HEK293 (cell line): ENCODE measurements around the gene CACNA2D1.

ENCODE experiments used
- CTCF ChIA-PET: fragments of 350-600 bp; formaldehyde crosslinking; extraction: SDS; loops from one replicate; lab custom pipeline; 2021; ENCODE audit warnings: antibody characterized with exemption; lab: Yijun Ruan, JAX
- POLR2A ChIA-PET: fragments of 300-600 bp; formaldehyde crosslinking; extraction: SDS; loops from one replicate; lab custom pipeline; 2020; ENCODE audit warnings: antibody characterized with exemption, inconsistent platforms; lab: Yijun Ruan, JAX
- H3K27ac ChIP-seq: fragments of 200-500 bp; sonication (Bioruptor generic); 2 replicates; pipeline ENCODE4 v1.5.1; 2014; ENCODE audit warnings: low read depth, low read length, control low read depth, inconsistent platforms; ENCODE audit errors: extremely low read depth
- H3K36me3 ChIP-seq, 2 experiments: fragments of 200-500 bp in 1 of 2; sonication (Bioruptor generic) in 1 of 2; 1 replicate in 1 of 2; 2 replicates in 1 of 2; pipeline ENCODE4 v1.5.1; 2014 to 2017; ENCODE audit warnings: inconsistent platforms in 2 of 2, low read length in 2 of 2; ENCODE audit not compliant: control insufficient read depth in 2 of 2, insufficient read depth in 1 of 2
- H3K4me1 ChIP-seq: fragments of 200-500 bp; sonication (Bioruptor generic); 2 replicates; pipeline ENCODE4 v1.5.1; 2014; ENCODE audit warnings: mild to moderate bottlenecking, low read length, inconsistent platforms; ENCODE audit not compliant: control insufficient read depth, insufficient read depth
- H3K4me3 ChIP-seq: 2 replicates; pipeline ENCODE4 v1.5.1; 2011; ENCODE audit warnings: low read depth, mild to moderate bottlenecking, control low read depth, low read length, moderate library complexity
- H3K9me3 ChIP-seq: fragments of 200-500 bp; sonication (Bioruptor generic); 2 replicates; pipeline ENCODE4 v1.5.1; 2014; ENCODE audit warnings: low read depth, low read length, inconsistent platforms; ENCODE audit not compliant: control insufficient read depth, insufficient read depth
- BCL11A ChIP-seq: fragments of 450-650 bp; formaldehyde crosslinking; IDR thresholded peaks from 2 replicates; pipeline ENCODE4 v1.5.1; 2016; ENCODE audit warnings: low read depth, missing biosample characterization, missing genetic modification characterization
- SETDB1 ChIP-seq: IDR thresholded peaks from one replicate; pipeline ENCODE4 v1.6.1; 2017; ENCODE audit warnings: mild to moderate bottlenecking, low read length, moderate library complexity, mixed read lengths; ENCODE audit not compliant: insufficient read length
- SP2 ChIP-seq: fragments of 450-650 bp; formaldehyde crosslinking; IDR thresholded peaks from 2 replicates; pipeline ENCODE4 v1.5.1; 2016; ENCODE audit warnings: missing biosample characterization, missing genetic modification characterization
- WT1 ChIP-seq: fragments of 450-650 bp; formaldehyde crosslinking; IDR thresholded peaks from 2 replicates; pipeline ENCODE4 v1.5.1; 2016; ENCODE audit warnings: missing biosample characterization, missing genetic modification characterization
- ZBTB44 ChIP-seq: fragments of 450-650 bp; IDR thresholded peaks from 2 replicates; pipeline ENCODE4 v1.5.1; 2018; ENCODE audit warnings: missing biosample characterization, mild to moderate bottlenecking, missing genetic modification characterization
- ZBTB6 ChIP-seq: fragments of 450-650 bp; formaldehyde crosslinking; IDR thresholded peaks from 2 replicates; pipeline ENCODE4 v1.5.1; 2017; ENCODE audit warnings: missing biosample characterization, missing genetic modification characterization
- ZEB2 ChIP-seq: fragments of 450-650 bp; formaldehyde crosslinking; IDR thresholded peaks from 2 replicates; pipeline ENCODE4 v1.5.1; 2016; ENCODE audit warnings: missing biosample characterization, missing genetic modification characterization
- ZFP3 ChIP-seq: fragments of 450-650 bp; formaldehyde crosslinking; IDR thresholded peaks from 2 replicates; pipeline ENCODE4 v1.5.1; 2016; ENCODE audit warnings: low read depth, missing biosample characterization, missing genetic modification characterization
- ZFP41 ChIP-seq: fragments of 450-650 bp; formaldehyde crosslinking; IDR thresholded peaks from 2 replicates; pipeline ENCODE4 v1.5.1; 2016; ENCODE audit warnings: missing biosample characterization, missing genetic modification characterization, borderline replicate concordance
- ZFP69B ChIP-seq: fragments of 450-650 bp; formaldehyde crosslinking; IDR thresholded peaks from 2 replicates; pipeline ENCODE4 v1.5.1; 2016; ENCODE audit warnings: missing biosample characterization, missing genetic modification characterization
- ZNF112 ChIP-seq: fragments of 450-650 bp; formaldehyde crosslinking; IDR thresholded peaks from 2 replicates; pipeline ENCODE4 v1.5.0; 2017; ENCODE audit warnings: missing biosample characterization, missing genetic modification characterization
- ZNF169 ChIP-seq: fragments of 450-650 bp; formaldehyde crosslinking; IDR thresholded peaks from 2 replicates; pipeline ENCODE4 v1.5.1; 2016; ENCODE audit warnings: missing biosample characterization, missing genetic modification characterization
- ZNF335 ChIP-seq: fragments of 450-650 bp; formaldehyde crosslinking; conservative IDR thresholded peaks from 2 replicates; pipeline ENCODE4 v1.5.1; 2016; ENCODE audit warnings: missing biosample characterization, missing genetic modification characterization
- ZNF366 ChIP-seq: fragments of 450-650 bp; formaldehyde crosslinking; conservative IDR thresholded peaks from 2 replicates; pipeline ENCODE4 v1.5.1; 2016; ENCODE audit warnings: missing biosample characterization, missing genetic modification characterization
- ZNF488 ChIP-seq: fragments of 450-650 bp; formaldehyde crosslinking; IDR thresholded peaks from 2 replicates; pipeline ENCODE4 v1.5.1; 2016; ENCODE audit warnings: missing biosample characterization, missing genetic modification characterization
- ZNF530 ChIP-seq: fragments of 450-650 bp; formaldehyde crosslinking; IDR thresholded peaks from 2 replicates; pipeline ENCODE4 v1.5.1; 2016; ENCODE audit warnings: low read depth, missing biosample characterization, missing genetic modification characterization
- ZNF596 ChIP-seq: fragments of 450-650 bp; IDR thresholded peaks from 2 replicates; pipeline ENCODE4 v1.5.0; 2018; ENCODE audit warnings: missing biosample characterization, mild to moderate bottlenecking, missing genetic modification characterization, moderate library complexity
- ZNF707 ChIP-seq: fragments of 450-650 bp; formaldehyde crosslinking; IDR thresholded peaks from 2 replicates; pipeline ENCODE4 v1.5.1; 2016; ENCODE audit warnings: missing biosample characterization, missing genetic modification characterization
- ZSCAN18 ChIP-seq: fragments of 450-650 bp; formaldehyde crosslinking; IDR thresholded peaks from 2 replicates; pipeline ENCODE4 v1.5.1; 2016; ENCODE audit warnings: missing biosample characterization, missing genetic modification characterization
- TF ChIP-seq, protein P1 (sequence below): fragments of 450-650 bp; formaldehyde crosslinking; IDR thresholded peaks from 2 replicates; pipeline ENCODE4 v1.5.0; 2017; ENCODE audit warnings: missing biosample characterization, missing genetic modification characterization, borderline replicate concordance

CACNA2D1 gene

DNA sequence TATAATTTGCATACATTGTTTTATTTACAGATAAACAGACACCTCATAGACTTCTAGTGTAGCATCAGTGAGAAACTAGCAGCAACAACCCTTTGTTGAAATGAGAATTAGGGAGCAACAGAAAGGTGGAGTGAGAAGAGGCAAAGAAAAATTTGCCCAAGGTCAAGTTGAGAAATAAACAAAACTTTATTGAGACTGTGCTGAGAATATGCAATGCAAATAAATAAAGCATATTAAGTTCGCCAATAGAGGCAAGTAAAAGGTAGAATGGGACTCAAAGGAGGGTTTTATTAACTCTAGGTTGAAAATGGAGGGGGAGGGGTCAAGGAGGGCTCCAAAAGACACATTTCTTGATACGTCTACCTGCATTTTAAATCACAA, 49.7 kb downstream of the CACNA2D1 start:
- ChIA-PET CTCF (no interaction called here), POLR2A (no interaction called here)
- H3K4me3 ChIP-seq, result no peak overlapping the region
- H3K27ac ChIP-seq, result no peak overlapping the region
- H3K9me3 ChIP-seq, result no peaks in the 10 kb centered on the region
- peaks cover 0 to 3% of the 10 kb centered on the region in 2 experiments; a peak in 1 of 3 replicates for H3K36me3 ChIP-seq
- H3K4me1 ChIP-seq, result peaks cover 9% of the 10 kb centered on the region
- TF ChIP-seq ZNF530 (tag by site-specific recombination), result no peak
- TF ChIP-seq ZNF488 (tag by site-specific recombination), result no peak
- TF ChIP-seq, protein P1, sequence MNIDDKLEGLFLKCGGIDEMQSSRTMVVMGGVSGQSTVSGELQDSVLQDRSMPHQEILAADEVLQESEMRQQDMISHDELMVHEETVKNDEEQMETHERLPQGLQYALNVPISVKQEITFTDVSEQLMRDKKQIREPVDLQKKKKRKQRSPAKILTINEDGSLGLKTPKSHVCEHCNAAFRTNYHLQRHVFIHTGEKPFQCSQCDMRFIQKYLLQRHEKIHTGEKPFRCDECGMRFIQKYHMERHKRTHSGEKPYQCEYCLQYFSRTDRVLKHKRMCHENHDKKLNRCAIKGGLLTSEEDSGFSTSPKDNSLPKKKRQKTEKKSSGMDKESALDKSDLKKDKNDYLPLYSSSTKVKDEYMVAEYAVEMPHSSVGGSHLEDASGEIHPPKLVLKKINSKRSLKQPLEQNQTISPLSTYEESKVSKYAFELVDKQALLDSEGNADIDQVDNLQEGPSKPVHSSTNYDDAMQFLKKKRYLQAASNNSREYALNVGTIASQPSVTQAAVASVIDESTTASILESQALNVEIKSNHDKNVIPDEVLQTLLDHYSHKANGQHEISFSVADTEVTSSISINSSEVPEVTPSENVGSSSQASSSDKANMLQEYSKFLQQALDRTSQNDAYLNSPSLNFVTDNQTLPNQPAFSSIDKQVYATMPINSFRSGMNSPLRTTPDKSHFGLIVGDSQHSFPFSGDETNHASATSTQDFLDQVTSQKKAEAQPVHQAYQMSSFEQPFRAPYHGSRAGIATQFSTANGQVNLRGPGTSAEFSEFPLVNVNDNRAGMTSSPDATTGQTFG (tag by site-specific recombination), result no peak
- no peak for TF ChIP-seq WT1 (tag by site-specific recombination)
- TF ChIP-seq ZFP69B (tag by site-specific recombination), result no peak
- TF ChIP-seq ZBTB44 (tag by site-specific recombination), result no peak
- no peak for TF ChIP-seq ZNF596
- TF ChIP-seq ZSCAN18, result no peak
- TF ChIP-seq ZFP3 (tag by site-specific recombination), result no peak
- TF ChIP-seq ZFP41 (tag by site-specific recombination), result no peak
- TF ChIP-seq ZBTB6 (tag by site-specific recombination), result no peak
- no peak for TF ChIP-seq SP2 (tag by site-specific recombination)
- no peak for TF ChIP-seq ZEB2 (tag by site-specific recombination)
- no peak for TF ChIP-seq ZNF112
- TF ChIP-seq SETDB1, result no peak
- no peak for TF ChIP-seq BCL11A (tag by site-specific recombination)
- no peak for TF ChIP-seq ZNF169 (tag by site-specific recombination)
- TF ChIP-seq ZNF707 (tag by site-specific recombination), result no peak
- no peak for TF ChIP-seq ZNF366 (tag by site-specific recombination)
- no peak for TF ChIP-seq ZNF335
